ENCODE results near the gene BCAS3. TPM values are rescaled to one million over a fixed set of nuclear protein-coding genes. Genes with fewer than 3 reads are reported as not detected.

Gene BCAS3
- total and polyA plus RNA-seq, 3 experiments from 2014 or later = 10.7 to 35.3 (median 13.5) TPM

- Histone ChIP-seq H3K27ac (ENCODE audit: low read depth, low read length) (no peak overlapping the region), H3K4me1 (ENCODE audit: insufficient read depth, low read length) (no peaks in the 10 kb centered on the region), H3K9me3 (ENCODE audit: low read length) (no peaks in the 10 kb centered on the region), H3K27me3 (ENCODE audit: insufficient read depth, low read length, poor library complexity, severe bottlenecking) (no peaks in the 10 kb centered on the region), H3K36me3 (ENCODE audit: insufficient read depth, low read length) (no peaks in the 10 kb centered on the region), H3K4me3 (ENCODE audit: low read length) (no peak overlapping the region)
- CTCF ChIA-PET = interaction anchor here (0.6 to 1.9 kb wide), 4 partner anchors 9 to 671 kb away, joined by 3 to 6 read pairs (median 4); no protein-coding TSS in a partner anchor
- H3K4me3 Mint-ChIP-seq = no peak overlapping the region
- peaks cover 12 to 16% of the 10 kb centered on the region in 2 donors for H3K27me3 Mint-ChIP-seq
- peaks cover 0 to 12% (median 8%) of the 10 kb centered on the region in 3 donors for H3K4me1 Mint-ChIP-seq
- peaks cover 4 to 6% (median 4%) of the 10 kb centered on the region in 3 donors for H3K36me3 Mint-ChIP-seq
- H3K9me3 Mint-ChIP-seq = no peaks in the 10 kb centered on the region
- POLR2A ChIA-PET = no interaction called here
- no peak for DNase-seq
- H3K27ac Mint-ChIP-seq = no peak overlapping the region
Measured at GRCh38 chr17:61391595-61392291, 714.1 kb downstream of the BCAS3 start.

DNA sequence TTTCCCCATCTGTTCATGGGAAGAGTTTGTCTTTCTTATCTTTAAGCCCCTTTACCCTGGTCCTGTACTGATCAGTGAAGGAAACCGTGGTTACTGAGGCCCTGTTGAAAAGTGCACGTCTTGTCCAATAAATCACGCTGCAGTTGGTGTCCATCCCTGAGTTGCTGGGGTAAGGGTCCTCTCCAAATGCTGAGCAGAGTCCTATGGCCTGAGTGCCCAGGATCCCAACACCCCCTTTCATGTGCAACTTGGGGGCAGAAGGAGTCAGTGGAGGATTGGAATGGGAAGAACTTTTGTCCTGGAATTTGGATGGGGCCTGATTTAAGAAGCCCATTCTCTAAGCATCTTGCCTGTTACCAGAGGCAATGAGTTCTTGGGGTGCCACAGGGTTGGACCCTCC lies 715.0 kb downstream of the BCAS3 start:
- Mint-ChIP-seq H3K27me3 (peaks cover 13 to 19% of the 10 kb centered on the region in 2 donors), H3K9me3 (no peaks in the 10 kb centered on the region), H3K36me3 (peaks cover 4 to 6% (median 4%) of the 10 kb centered on the region in 3 donors), H3K4me1 (peaks cover 0 to 15% (median 8%) of the 10 kb centered on the region in 3 donors), H3K4me3 (no peak overlapping the region), H3K27ac (no peak overlapping the region)
- H3K27ac ChIP-seq (ENCODE audit: low read depth, low read length) = no peak overlapping the region
- no peak for DNase-seq
- CTCF ChIA-PET = no interaction called here
- POLR2A ChIA-PET = no interaction called here
- H3K9me3 ChIP-seq (ENCODE audit: low read length) = no peaks in the 10 kb centered on the region
- no peaks in the 10 kb centered on the region for H3K36me3 ChIP-seq (ENCODE audit: insufficient read depth, low read length)
- H3K27me3 ChIP-seq (ENCODE audit: insufficient read depth, low read length, poor library complexity, severe bottlenecking) = peaks cover 3% of the 10 kb centered on the region
- H3K4me3 ChIP-seq (ENCODE audit: low read length) = no peak overlapping the region
- H3K4me1 ChIP-seq (ENCODE audit: insufficient read depth, low read length) = peaks cover 3% of the 10 kb centered on the region

DNA sequence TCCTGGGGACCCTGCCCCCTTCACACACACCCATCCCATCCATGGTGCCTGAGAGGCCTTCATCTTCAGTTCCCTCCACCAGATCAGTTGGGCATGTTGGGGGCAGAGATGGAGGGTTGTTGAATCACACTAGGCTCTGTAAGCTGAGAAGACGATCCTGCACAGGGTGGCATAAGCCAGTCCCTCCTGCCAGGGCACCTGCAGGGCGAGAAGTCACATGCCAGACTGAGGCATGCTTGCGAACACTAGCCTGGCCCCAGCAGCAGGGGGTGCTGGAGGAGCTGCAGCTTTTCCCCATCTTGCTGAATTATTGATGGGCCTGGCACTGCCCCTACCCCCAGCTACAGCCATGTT lies 715.9 kb downstream of the BCAS3 start:
- Mint-ChIP-seq H3K4me1 (peaks cover 7 to 24% (median 13%) of the 10 kb centered on the region in 3 donors), H3K36me3 (peaks cover 4 to 6% (median 5%) of the 10 kb centered on the region in 3 donors), H3K4me3 (no peak overlapping the region), H3K27me3 (peaks cover 21 to 28% of the 10 kb centered on the region in 2 donors), H3K27ac (no peak overlapping the region), H3K9me3 (peaks cover 0 to 2% (median 0%) of the 10 kb centered on the region in 5 donors)
- Histone ChIP-seq H3K9me3 (ENCODE audit: low read length) (no peaks in the 10 kb centered on the region), H3K27ac (ENCODE audit: low read depth, low read length) (no peak overlapping the region), H3K27me3 (ENCODE audit: insufficient read depth, low read length, poor library complexity, severe bottlenecking) (peaks cover 10% of the 10 kb centered on the region), H3K36me3 (ENCODE audit: insufficient read depth, low read length) (no peaks in the 10 kb centered on the region), H3K4me1 (ENCODE audit: insufficient read depth, low read length) (peaks cover 8% of the 10 kb centered on the region), H3K4me3 (ENCODE audit: low read length) (no peak overlapping the region)
- POLR2A ChIA-PET = no interaction called here
- DNase-seq = no peak
- CTCF ChIA-PET = interaction anchor here (1.5 to 2.8 kb wide), 2 partner anchors 19 to 673 kb away, joined by 4 to 9 read pairs; no protein-coding TSS in a partner anchor

DNA sequence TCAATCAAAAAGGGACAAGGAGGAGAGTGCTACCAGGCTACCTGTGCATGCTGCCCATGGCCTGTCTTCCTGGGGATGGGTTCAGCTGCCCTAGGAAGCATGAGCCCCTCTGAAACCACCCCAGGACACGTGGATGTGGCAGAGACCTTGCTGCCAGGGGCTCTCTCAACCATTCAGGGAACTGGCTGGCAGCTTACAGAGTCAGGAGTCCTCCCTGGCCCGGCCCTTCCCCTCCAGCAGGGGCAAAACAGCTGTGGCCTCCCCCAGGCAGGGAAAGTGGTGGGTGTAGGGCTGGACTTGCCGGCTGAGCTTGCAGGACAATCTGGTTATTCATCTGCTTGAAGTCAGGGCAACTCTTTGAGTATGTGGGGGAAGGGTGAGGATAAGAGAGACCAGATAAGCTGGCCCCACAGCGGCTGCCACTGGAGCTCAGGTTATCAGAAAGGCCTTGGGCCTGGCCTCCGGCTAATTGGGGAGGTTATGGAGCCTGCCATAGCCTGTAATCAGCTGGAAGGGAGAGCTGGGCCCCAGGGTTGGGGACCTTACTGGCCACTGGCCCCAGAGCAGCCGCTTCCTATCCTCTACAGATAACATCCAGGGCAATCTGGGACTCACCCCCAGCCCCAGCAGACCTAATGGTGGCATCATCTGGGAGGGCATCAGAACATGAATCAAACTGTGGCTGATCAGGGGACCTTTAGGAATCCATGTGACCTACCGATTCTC lies 716.4 kb downstream of the BCAS3 start:
- H3K27ac ChIP-seq (ENCODE audit: low read depth, low read length) = no peak overlapping the region
- peaks cover 11 to 26% (median 15%) of the 10 kb centered on the region in 3 donors for H3K4me1 Mint-ChIP-seq
- peaks cover 0 to 2% (median 0%) of the 10 kb centered on the region in 5 donors for H3K9me3 Mint-ChIP-seq
- H3K27ac Mint-ChIP-seq = peak overlapping the region in 1 of 8 donors; percentile 52
- no peak overlapping the region for H3K4me3 ChIP-seq (ENCODE audit: low read length)
- ChIA-PET CTCF (interaction anchor here (1.1 to 2.8 kb wide), 3 partner anchors 19 to 673 kb away, joined by 3 to 9 read pairs (median 4); no protein-coding TSS in a partner anchor), POLR2A (no interaction called here)
- H3K4me3 Mint-ChIP-seq = peak overlapping the region in 1 of 7 donors; percentile 20
- no peaks in the 10 kb centered on the region for H3K36me3 ChIP-seq (ENCODE audit: insufficient read depth, low read length)
- no peak for DNase-seq
- H3K27me3 Mint-ChIP-seq = peaks cover 24 to 31% of the 10 kb centered on the region in 2 donors
- H3K9me3 ChIP-seq (ENCODE audit: low read length) = no peaks in the 10 kb centered on the region
- peaks cover 4 to 6% (median 6%) of the 10 kb centered on the region in 3 donors for H3K36me3 Mint-ChIP-seq
- peaks cover 10% of the 10 kb centered on the region for H3K27me3 ChIP-seq (ENCODE audit: insufficient read depth, low read length, poor library complexity, severe bottlenecking)
- H3K4me1 ChIP-seq (ENCODE audit: insufficient read depth, low read length) = peaks cover 8% of the 10 kb centered on the region

- peak overlapping the region in 2 of 8 donors; percentile 8 to 52 for H3K27ac Mint-ChIP-seq
- H3K36me3 Mint-ChIP-seq = peaks cover 4 to 6% (median 6%) of the 10 kb centered on the region in 3 donors
- peaks cover 8% of the 10 kb centered on the region for H3K4me1 ChIP-seq (ENCODE audit: insufficient read depth, low read length)
- H3K27me3 Mint-ChIP-seq = peaks cover 25 to 31% of the 10 kb centered on the region in 2 donors
- H3K9me3 Mint-ChIP-seq = peaks cover 0 to 2% (median 0%) of the 10 kb centered on the region in 5 donors
- POLR2A ChIA-PET = no interaction called here
- H3K27me3 ChIP-seq (ENCODE audit: insufficient read depth, low read length, poor library complexity, severe bottlenecking) = peaks cover 10% of the 10 kb centered on the region
- no peak overlapping the region for H3K27ac ChIP-seq (ENCODE audit: low read depth, low read length)
- peak overlapping the region in 3 of 7 donors; percentile 20 to 44 (median 38) for H3K4me3 Mint-ChIP-seq
- no peaks in the 10 kb centered on the region for H3K9me3 ChIP-seq (ENCODE audit: low read length)
- peak in 1 of 5 donors; percentile 26 for DNase-seq
- CTCF ChIA-PET = interaction anchor here (1.1 to 2.8 kb wide), 3 partner anchors 18 to 674 kb away, joined by 3 to 9 read pairs (median 4); no protein-coding TSS in a partner anchor
- H3K36me3 ChIP-seq (ENCODE audit: insufficient read depth, low read length) = no peaks in the 10 kb centered on the region
- no peak overlapping the region for H3K4me3 ChIP-seq (ENCODE audit: low read length)
- peaks cover 11 to 19% (median 14%) of the 10 kb centered on the region in 3 donors for H3K4me1 Mint-ChIP-seq
Measured at GRCh38 chr17:61394630-61395408, 717.2 kb downstream of the BCAS3 start.

DNA sequence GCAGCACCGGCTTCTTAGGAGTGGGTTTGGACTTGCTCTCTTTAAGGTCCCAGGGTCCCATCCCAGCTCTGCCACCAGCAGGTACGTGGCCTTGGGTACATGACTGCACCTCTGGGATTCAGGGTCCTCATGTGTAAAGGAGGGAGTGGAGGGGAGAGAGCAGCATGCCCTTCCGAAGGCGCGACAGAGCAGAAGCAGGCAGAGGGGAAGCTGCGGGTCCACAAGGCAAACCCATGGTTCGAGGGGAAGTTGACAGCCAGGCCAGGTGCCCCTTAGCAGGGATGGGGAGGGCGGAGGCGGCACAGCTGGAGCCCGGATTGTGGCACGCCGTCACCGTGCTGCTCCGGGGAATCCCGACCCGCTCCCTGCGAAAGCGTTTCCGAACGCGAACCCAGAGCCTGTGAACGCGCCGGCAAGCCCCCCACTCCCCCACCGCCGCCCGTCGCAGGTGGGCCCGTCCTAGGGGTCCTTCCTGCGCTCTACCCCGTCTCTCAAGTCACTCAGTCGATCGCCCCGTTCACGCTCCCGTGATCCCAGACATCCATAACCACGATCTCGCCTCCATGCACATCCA lies 717.8 kb downstream of the BCAS3 start:
- H3K4me3 Mint-ChIP-seq = peak overlapping the region in 1 of 7 donors; percentile 42
- ChIA-PET POLR2A (no interaction called here), CTCF (interaction anchor here (2.8 kb wide), 1 partner anchor 17 kb away, joined by 9 read pairs; no protein-coding TSS in a partner anchor)
- no peak for DNase-seq
- no peak overlapping the region for H3K27ac ChIP-seq (ENCODE audit: low read depth, low read length)
- H3K27me3 ChIP-seq (ENCODE audit: insufficient read depth, low read length, poor library complexity, severe bottlenecking) = peaks cover 10% of the 10 kb centered on the region
- H3K36me3 ChIP-seq (ENCODE audit: insufficient read depth, low read length) = no peaks in the 10 kb centered on the region
- H3K36me3 Mint-ChIP-seq = peaks cover 4 to 6% (median 6%) of the 10 kb centered on the region in 3 donors
- H3K9me3 ChIP-seq (ENCODE audit: low read length) = no peaks in the 10 kb centered on the region
- H3K4me1 Mint-ChIP-seq = peaks cover 11 to 18% (median 14%) of the 10 kb centered on the region in 3 donors
- peak overlapping the region in 1 of 8 donors; percentile 34 for H3K27ac Mint-ChIP-seq
- peaks cover 27 to 31% of the 10 kb centered on the region in 2 donors for H3K27me3 Mint-ChIP-seq
- H3K4me1 ChIP-seq (ENCODE audit: insufficient read depth, low read length) = peaks cover 8% of the 10 kb centered on the region
- no peak overlapping the region for H3K4me3 ChIP-seq (ENCODE audit: low read length)
- H3K9me3 Mint-ChIP-seq = peaks cover 0 to 2% (median 0%) of the 10 kb centered on the region in 5 donors

DNA sequence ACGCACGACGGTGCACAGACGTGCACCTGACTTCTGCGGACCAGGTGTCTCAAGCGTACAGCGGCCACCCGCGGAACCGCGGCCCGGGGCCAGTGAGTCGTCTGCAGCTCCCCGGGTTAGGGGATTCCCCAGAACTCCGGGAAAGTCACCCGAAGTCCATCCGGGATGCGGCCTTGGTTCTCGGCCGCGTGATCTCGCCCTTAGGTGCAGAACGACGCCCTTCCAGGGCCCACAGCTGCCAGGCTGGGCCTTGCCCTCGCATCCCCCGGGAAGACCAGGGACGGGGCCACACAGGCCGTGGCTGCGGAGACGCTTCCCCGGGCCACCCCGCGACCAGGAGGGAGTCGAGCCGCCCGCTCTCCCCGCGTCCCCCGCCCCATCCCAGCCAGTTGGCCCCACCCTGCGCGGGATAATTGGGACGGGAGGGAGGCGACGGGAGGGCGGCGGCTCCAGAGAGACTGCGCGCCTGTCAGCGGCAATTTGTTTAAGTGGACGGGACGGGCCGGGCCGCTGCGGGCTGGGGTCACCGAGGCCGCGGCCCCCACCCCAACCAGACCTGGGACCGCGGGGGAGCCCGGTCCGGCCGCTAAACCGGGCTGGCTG lies 718.4 kb downstream of the BCAS3 start:
- CTCF ChIA-PET = interaction anchor here (1.0 to 2.8 kb wide), 2 partner anchors 16 to 17 kb away, joined by 3 to 9 read pairs; no protein-coding TSS in a partner anchor

More for the DNA sequence above, 718.4 kb downstream of the BCAS3 start:
- peaks cover 13% of the 10 kb centered on the region for H3K4me1 ChIP-seq (ENCODE audit: insufficient read depth, low read length)
- Mint-ChIP-seq H3K4me1 (peaks cover 13 to 23% (median 15%) of the 10 kb centered on the region in 3 donors), H3K27ac (peak overlapping the region in 1 of 8 donors; percentile 31), H3K4me3 (no peak overlapping the region), H3K36me3 (peaks cover 4 to 6% (median 6%) of the 10 kb centered on the region in 3 donors), H3K9me3 (peaks cover 0 to 2% (median 0%) of the 10 kb centered on the region in 5 donors), H3K27me3 (peaks cover 31 to 37% of the 10 kb centered on the region in 2 donors)
- no peak overlapping the region for H3K27ac ChIP-seq (ENCODE audit: low read depth, low read length)
- POLR2A ChIA-PET = no interaction called here
- no peaks in the 10 kb centered on the region for H3K9me3 ChIP-seq (ENCODE audit: low read length)
- no peak for DNase-seq
- no peaks in the 10 kb centered on the region for H3K36me3 ChIP-seq (ENCODE audit: insufficient read depth, low read length)
- no peak overlapping the region for H3K4me3 ChIP-seq (ENCODE audit: low read length)
- H3K27me3 ChIP-seq (ENCODE audit: insufficient read depth, low read length, poor library complexity, severe bottlenecking) = peaks cover 13% of the 10 kb centered on the region
